ENCODE results near the gene FBXW7.

The FBXW7 gene

GRCh38 chr4:152464030-152464823, 71.7 kb downstream of the FBXW7 start:
- H4K20me1 ChIP-seq, result no peaks in the 10 kb centered on the region
- H3K4me3 ChIP-seq, result no peak overlapping the region; a peak in 1 of 20 replicates
- H3K27me3 ChIP-seq, result no peaks in the 10 kb centered on the region
- TF ChIP-seq Cebpa-rat (IDR thresholded peaks at IDR 0.05), result no peak
- peaks cover 0 to 8% (median 3%) of the 10 kb centered on the region in 11 experiments; a peak in 7 of 22 replicates for H3K36me3 ChIP-seq
- peaks cover 62 to 78% (median 73%) of the 10 kb centered on the region in 10 experiments for H3K4me1 ChIP-seq
- H3K4me2 ChIP-seq, result peak overlapping the region; percentile 69 to 92 (median 78); a peak in 21 of 22 replicates
- peak overlapping the region in 10 of 11 experiments; percentile 91 to 97 (median 94); a peak in 20 of 22 replicates for H3K27ac ChIP-seq
- H3K9me3 ChIP-seq (replicated peaks in 1 of 11), result peaks cover under 1 to 23% (median 13%) of the 10 kb centered on the region in 11 experiments; a peak in 13 of 22 replicates
- peak overlapping the region; percentile 11 to 84 (median 54); a peak in 18 of 22 replicates for H3K9ac ChIP-seq

GRCh38 chr4:152463562-152463961, 72.3 kb downstream of the FBXW7 start:
- TF ChIP-seq Cebpa-rat (IDR thresholded peaks at IDR 0.05), result no peak
- Histone ChIP-seq H3K9ac (peak overlapping the region in 7 of 11 experiments; percentile 74 to 84 (median 82); a peak in 14 of 22 replicates), H3K4me1 (peaks cover 69 to 85% (median 79%) of the 10 kb centered on the region in 10 experiments)

GRCh38 chr4:152462695-152463094, 73.2 kb downstream of the FBXW7 start:
- Histone ChIP-seq H4K20me1 (no peaks in the 10 kb centered on the region), H3K4me1 (peaks cover 75 to 94% (median 88%) of the 10 kb centered on the region in 10 experiments), H3K4me2 (peak overlapping the region; percentile 69 to 92 (median 78)), H3K27ac (peak overlapping the region; percentile 86 to 97 (median 93); a peak in 21 of 22 replicates), H3K27me3 (no peaks in the 10 kb centered on the region), H3K9ac (peak overlapping the region; percentile 18 to 84 (median 76); a peak in 20 of 22 replicates), H3K4me3 (no peak overlapping the region; a peak in 1 of 20 replicates), H3K36me3 (peaks cover 0 to 8% (median 2%) of the 10 kb centered on the region in 11 experiments; a peak in 3 of 22 replicates), H3K9me3 (replicated peaks in 1 of 11) (peaks cover 0 to 17% (median 12%) of the 10 kb centered on the region in 11 experiments; a peak in 11 of 22 replicates)
- no peak for TF ChIP-seq Cebpa-rat (IDR thresholded peaks at IDR 0.05)

More at GRCh38 chr4:152463562-152463961, 72.3 kb downstream of the FBXW7 start:
- Histone ChIP-seq H3K4me3 (no peak overlapping the region), H3K4me2 (peak overlapping the region; percentile 69 to 92 (median 78); a peak in 21 of 22 replicates), H4K20me1 (no peaks in the 10 kb centered on the region), H3K36me3 (peaks cover 0 to 8% (median 0%) of the 10 kb centered on the region in 11 experiments; a peak in 5 of 22 replicates), H3K27ac (peak overlapping the region; percentile 86 to 97 (median 93); a peak in 20 of 22 replicates), H3K9me3 (replicated peaks in 1 of 11) (peaks cover 0 to 19% (median 13%) of the 10 kb centered on the region in 11 experiments; a peak in 12 of 22 replicates), H3K27me3 (no peaks in the 10 kb centered on the region)

- Histone ChIP-seq H4K20me1 (no peaks in the 10 kb centered on the region), H3K4me1 (peaks cover 75 to 93% (median 83%) of the 10 kb centered on the region in 10 experiments), H3K4me3 (no peak overlapping the region; a peak in 1 of 20 replicates), H3K27me3 (no peaks in the 10 kb centered on the region), H3K4me2 (peak overlapping the region; percentile 69 to 92 (median 78)), H3K9me3 (replicated peaks in 1 of 11) (peaks cover 0 to 14% (median 10%) of the 10 kb centered on the region in 11 experiments; a peak in 11 of 22 replicates), H3K36me3 (peaks cover 0 to 8% (median 4%) of the 10 kb centered on the region in 11 experiments; a peak in 3 of 22 replicates), H3K27ac (peak overlapping the region; percentile 86 to 97 (median 93); a peak in 21 of 22 replicates), H3K9ac (peak overlapping the region; percentile 18 to 84 (median 76); a peak in 21 of 22 replicates)
- TF ChIP-seq Cebpa-rat (IDR thresholded peaks at IDR 0.05), result peak in 7 of 11 experiments; percentile 61 to 96 (median 92); a peak in 14 of 22 replicates
Measured at GRCh38 chr4:152462047-152462446, 73.8 kb downstream of the FBXW7 start.

GRCh38 chr4:152460488-152460887, 75.4 kb downstream of the FBXW7 start:
- Histone ChIP-seq H3K4me2 (peak overlapping the region; percentile 69 to 92 (median 78)), H3K36me3 (0 out of 22 replicates have a peak, but pooled peaks cover 0 to 5% (median 0%) of the 10 kb centered on the region in 11 experiments), H3K4me3 (peak overlapping the region in 8 of 10 experiments; percentile 8 to 41 (median 29); a peak in 6 of 20 replicates), H4K20me1 (peaks cover 0 to 5% (median 0%) of the 10 kb centered on the region in 11 experiments; a peak in 5 of 22 replicates), H3K27me3 (no peaks in the 10 kb centered on the region), H3K9ac (peak overlapping the region; percentile 71 to 84 (median 77); a peak in 21 of 22 replicates), H3K9me3 (replicated peaks in 1 of 11) (peaks cover 0 to 3% (median 0%) of the 10 kb centered on the region in 11 experiments; a peak in 2 of 22 replicates), H3K4me1 (peaks cover 73 to 94% (median 82%) of the 10 kb centered on the region in 10 experiments), H3K27ac (peak overlapping the region; percentile 86 to 97 (median 93))
- peak in 8 of 11 experiments; percentile 57 to 98 (median 82); a peak in 13 of 22 replicates for TF ChIP-seq Cebpa-rat (IDR thresholded peaks at IDR 0.05)

GRCh38 chr4:152459326-152459725, 76.6 kb downstream of the FBXW7 start:
- no peaks in the 10 kb centered on the region for H3K27me3 ChIP-seq
- peaks cover 67 to 87% (median 75%) of the 10 kb centered on the region in 10 experiments for H3K4me1 ChIP-seq
- 0 out of 22 replicates have a peak, but pooled peaks cover 0 to 5% (median 0%) of the 10 kb centered on the region in 11 experiments for H3K36me3 ChIP-seq
- no peak overlapping the region for H3K4me3 ChIP-seq
- TF ChIP-seq Cebpa-rat (IDR thresholded peaks at IDR 0.05), result no peak
- peak overlapping the region; percentile 53 to 92 (median 74) for H3K4me2 ChIP-seq
- peak overlapping the region in 8 of 11 experiments; percentile 8 to 60 (median 50); a peak in 10 of 22 replicates for H3K9ac ChIP-seq
- peaks cover 0 to 3% (median 0%) of the 10 kb centered on the region in 11 experiments; a peak in 2 of 22 replicates for H3K9me3 ChIP-seq (replicated peaks in 1 of 11)
- H4K20me1 ChIP-seq, result peaks cover 0 to 10% (median 0%) of the 10 kb centered on the region in 11 experiments; a peak in 7 of 22 replicates
- H3K27ac ChIP-seq, result peak overlapping the region; percentile 42 to 97 (median 93); a peak in 21 of 22 replicates

GRCh38 chr4:152458801-152459302, 77.0 kb downstream of the FBXW7 start:
- peak overlapping the region in 9 of 11 experiments; percentile 8 to 60 (median 46); a peak in 12 of 22 replicates for H3K9ac ChIP-seq
- H3K4me3 ChIP-seq, result no peak overlapping the region
- no peaks in the 10 kb centered on the region for H3K27me3 ChIP-seq
- peak overlapping the region; percentile 53 to 92 (median 74) for H3K4me2 ChIP-seq
- H3K36me3 ChIP-seq, result 0 out of 22 replicates have a peak, but pooled peaks cover 0 to 5% (median 0%) of the 10 kb centered on the region in 11 experiments
- H3K27ac ChIP-seq, result peak overlapping the region; percentile 42 to 97 (median 93); a peak in 21 of 22 replicates
- H3K9me3 ChIP-seq (replicated peaks in 1 of 11), result peaks cover 0 to 3% (median 0%) of the 10 kb centered on the region in 11 experiments; a peak in 2 of 22 replicates
- peaks cover 0 to 10% (median 0%) of the 10 kb centered on the region in 11 experiments; a peak in 7 of 22 replicates for H4K20me1 ChIP-seq
- peak in 3 of 11 experiments; percentile 23 to 42 (median 34); a peak in 1 of 22 replicates for TF ChIP-seq Cebpa-rat (IDR thresholded peaks at IDR 0.05)
- H3K4me1 ChIP-seq, result peaks cover 62 to 82% (median 70%) of the 10 kb centered on the region in 10 experiments

- H4K20me1 ChIP-seq, result peaks cover 0 to 22% (median 7%) of the 10 kb centered on the region in 11 experiments; a peak in 10 of 22 replicates
- no peaks in the 10 kb centered on the region for H3K27me3 ChIP-seq
- 0 out of 22 replicates have a peak, but pooled peaks cover 0 to 5% (median 0%) of the 10 kb centered on the region in 11 experiments for H3K36me3 ChIP-seq
- peaks cover 0 to 3% (median 0%) of the 10 kb centered on the region in 11 experiments; a peak in 2 of 22 replicates for H3K9me3 ChIP-seq (replicated peaks in 1 of 11)
- TF ChIP-seq Cebpa-rat (IDR thresholded peaks at IDR 0.05), result no peak
- H3K9ac ChIP-seq, result no peak overlapping the region
- peak overlapping the region in 2 of 11 experiments; percentile 0 to 19; a peak in 2 of 22 replicates for H3K27ac ChIP-seq
- no peak overlapping the region; a peak in 1 of 22 replicates for H3K4me2 ChIP-seq
- no peak overlapping the region for H3K4me3 ChIP-seq
- peaks cover 42 to 74% (median 57%) of the 10 kb centered on the region in 10 experiments for H3K4me1 ChIP-seq
Measured at GRCh38 chr4:152456609-152457008, 79.3 kb downstream of the FBXW7 start.
